NCI-H1930 (cell line): ENCODE results near the gene KRTAP10-10.
"Not testable (repeated sequence)": the region's sequence is repeated elsewhere in the genome, so short reads cannot be mapped to it uniquely, and the experiment has no call there.

Source experiments
- DNase-seq, 2 experiments: peaks; one replicate each; lab custom pipeline; 2025; lab: John Stamatoyannopoulos, UW

Gene KRTAP10-10

GRCh38 chr21:44626673-44627143 is 10.4 kb upstream of the KRTAP10-10 start, which contains the start of gene KRTAP10-9:
Gene KRTAP10-9 (plus strand): TSS chr21:44627093. CDS start chr21:44627172, 79 bp downstream.
- no peak for DNase-seq

- not testable (repeated sequence) for DNase-seq
These were observed 9.9 kb upstream of the KRTAP10-10 start for GRCh38 chr21:44627181-44627822.

DNA sequence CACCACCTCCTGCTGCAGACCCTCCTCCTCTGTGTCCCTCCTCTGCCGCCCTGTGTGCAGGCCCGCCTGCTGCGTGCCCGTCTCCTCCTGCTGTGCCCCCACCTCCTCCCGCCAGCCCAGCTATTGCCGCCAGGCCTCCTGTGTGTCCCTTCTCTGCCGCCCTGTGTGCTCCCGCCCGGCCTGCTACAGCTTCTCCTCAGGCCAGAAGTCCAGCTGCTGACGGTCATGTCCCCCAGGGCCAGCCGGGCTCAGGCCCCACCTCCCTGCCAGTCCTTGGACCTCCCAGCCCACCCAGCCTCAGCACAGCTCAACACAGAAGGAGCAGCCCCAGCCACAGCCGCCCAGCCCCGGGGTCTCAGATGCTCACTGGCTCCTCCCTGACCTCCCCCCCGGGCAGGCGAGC is 9.3 kb upstream of the KRTAP10-10 start:
- DNase-seq = not testable (repeated sequence)

- no peak for DNase-seq
These were observed 8.3 kb upstream of the KRTAP10-10 start for GRCh38 chr21:44628707-44629391.

GRCh38 chr21:44630440-44630839 is 6.7 kb upstream of the KRTAP10-10 start:
- DNase-seq = no peak

GRCh38 chr21:44632067-44632466 is 5.1 kb upstream of the KRTAP10-10 start:
- no peak for DNase-seq

DNA sequence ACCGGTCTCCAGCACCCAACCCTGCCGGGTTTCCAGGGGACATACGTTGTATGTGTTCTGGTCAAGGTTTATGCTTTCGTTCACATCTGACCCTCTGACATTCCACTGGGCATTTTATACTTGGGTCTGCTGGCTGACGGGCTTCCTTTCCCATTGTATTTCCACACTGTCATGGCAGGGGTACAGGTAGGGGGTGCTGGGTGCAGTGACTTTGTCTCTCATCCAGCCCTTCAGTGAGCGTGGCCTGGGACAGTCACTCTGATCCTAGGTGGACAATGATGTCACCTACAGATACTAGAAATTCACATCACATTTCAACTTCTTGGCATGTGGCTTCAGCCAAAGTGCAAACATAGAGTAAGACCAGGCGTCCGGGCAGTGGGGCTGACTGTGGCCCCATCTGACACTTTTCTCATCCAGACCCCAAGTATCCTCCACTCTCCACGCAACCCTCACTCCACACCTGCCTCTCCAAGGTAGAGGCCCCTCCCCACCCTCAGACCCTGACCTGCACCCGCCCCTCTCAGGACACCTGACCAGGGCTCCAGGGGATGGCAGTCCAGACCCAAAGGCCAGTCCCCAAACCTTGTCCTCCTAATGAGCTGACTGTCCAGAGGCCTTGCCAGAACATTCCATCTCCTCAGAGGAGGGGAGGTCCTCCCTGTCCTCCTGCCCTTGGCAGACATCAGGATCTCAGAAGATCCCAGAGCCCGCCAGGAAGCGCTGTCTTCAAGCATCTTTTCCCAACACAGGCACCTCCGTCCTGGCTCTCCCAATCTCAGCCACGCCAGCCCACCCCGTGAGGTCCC is 743 bp upstream of the KRTAP10-10 start:
- no peak for DNase-seq

GRCh38 chr21:44637851-44638348 is 744 bp downstream of the KRTAP10-10 start:
- not testable (repeated sequence) for DNase-seq

DNA sequence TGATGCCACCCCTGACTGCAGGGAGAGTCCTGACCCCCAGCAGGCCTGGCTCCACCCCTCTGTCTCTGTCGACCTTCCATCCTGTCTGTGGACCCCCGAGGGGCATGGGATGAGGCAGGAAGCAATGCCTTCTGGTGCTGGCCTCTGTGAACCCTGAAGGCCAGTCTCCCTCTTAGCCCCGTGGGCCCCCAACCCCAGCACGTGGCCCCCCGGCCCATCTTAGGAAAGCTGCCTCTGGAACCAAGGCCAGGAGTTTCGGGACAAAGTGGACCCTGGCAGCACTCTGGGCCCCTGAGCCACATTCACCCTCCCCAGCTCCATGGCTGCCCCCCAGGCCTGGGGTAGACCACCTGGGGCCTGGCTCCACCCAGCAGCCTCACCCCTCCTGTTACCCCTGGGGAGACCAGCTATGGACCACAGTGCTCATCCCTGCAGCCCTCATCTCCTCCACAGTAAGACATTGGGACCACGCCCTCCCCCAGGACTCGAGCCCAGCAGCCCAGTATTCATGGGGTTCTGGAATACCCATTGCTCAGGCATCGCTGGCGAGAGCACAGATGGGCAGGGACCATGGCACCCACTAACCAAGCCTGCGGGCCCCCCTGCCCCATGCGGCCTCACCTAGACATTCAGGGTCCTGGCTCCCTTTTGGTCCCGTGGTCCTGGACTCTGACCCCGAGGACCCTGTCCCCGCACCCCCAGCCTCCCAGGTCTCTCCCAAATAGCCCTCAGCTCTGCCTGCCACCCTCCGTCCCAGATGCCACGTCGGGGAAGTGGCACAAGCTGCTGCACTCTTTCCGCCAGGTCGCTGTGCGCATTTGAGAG is 1.6 kb downstream of the KRTAP10-10 start:
- DNase-seq = not testable (repeated sequence)

- DNase-seq = no peak
These were observed 2.1 kb downstream of the KRTAP10-10 start for GRCh38 chr21:44639331-44639655.

GRCh38 chr21:44640761-44641160 is 3.6 kb downstream of the KRTAP10-10 start:
- DNase-seq = no peak

DNA sequence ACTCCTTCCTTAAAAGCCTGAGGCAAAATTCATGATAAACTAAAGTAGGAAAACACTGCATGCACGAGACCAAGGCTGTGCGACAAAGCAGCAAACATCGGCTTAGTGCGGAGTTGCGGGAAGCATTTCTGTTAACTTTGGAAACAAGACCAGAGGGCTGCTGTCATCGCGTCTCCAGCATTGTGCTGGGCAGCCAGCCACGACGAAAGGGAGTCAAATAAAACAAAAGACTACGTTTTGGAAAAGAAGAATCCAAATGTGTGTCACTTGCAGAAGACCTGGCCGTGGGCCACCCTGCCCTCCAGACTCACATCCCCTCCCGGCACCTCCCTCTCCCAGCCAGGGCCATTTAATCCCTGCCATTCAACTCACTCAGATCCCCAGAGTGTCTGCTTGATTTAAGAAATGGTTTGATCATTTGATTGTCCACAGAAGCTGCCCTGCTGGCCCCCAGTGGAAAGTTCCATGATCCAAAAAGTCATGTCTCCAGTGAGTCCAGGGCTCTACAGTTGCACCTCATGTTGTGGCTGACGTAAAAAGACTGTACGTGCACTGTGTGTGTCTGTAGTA is 6.7 kb downstream of the KRTAP10-10 start:
- DNase-seq = no peak

DNA sequence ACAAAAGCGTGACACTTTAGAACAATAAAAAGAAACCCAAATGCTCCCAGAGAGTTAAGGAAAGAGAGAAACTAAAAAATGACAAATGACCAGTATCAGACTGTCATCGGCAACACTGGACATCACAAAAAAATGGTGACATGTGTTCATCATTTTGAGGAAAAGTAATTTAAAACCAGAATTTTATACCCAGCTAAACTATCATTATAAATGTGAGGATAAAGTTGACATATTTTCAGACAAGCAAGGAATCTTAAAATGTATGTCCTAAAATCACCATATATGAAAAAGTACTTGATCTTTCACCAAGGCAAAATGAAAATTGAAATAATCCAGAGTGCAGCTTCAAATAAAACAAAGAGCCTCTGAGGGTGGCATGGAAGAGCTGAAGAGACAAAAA is 7.7 kb downstream of the KRTAP10-10 start:
- DNase-seq = no peak

GRCh38 chr21:44646366-44647221 is 9.4 kb downstream of the KRTAP10-10 start, which contains the start of gene KRTAP10-11:
Gene KRTAP10-11 (plus strand): TSS chr21:44646414. CDS start chr21:44646459, 45 bp downstream.
- DNase-seq = not testable (repeated sequence)

GRCh38 chr21:44647222-44647552 is 10.0 kb downstream of the KRTAP10-10 start:
- DNase-seq = no peak

- DNase-seq = no peak
These were observed 11.6 kb downstream of the KRTAP10-10 start for GRCh38 chr21:44648557-44649311.

DNA sequence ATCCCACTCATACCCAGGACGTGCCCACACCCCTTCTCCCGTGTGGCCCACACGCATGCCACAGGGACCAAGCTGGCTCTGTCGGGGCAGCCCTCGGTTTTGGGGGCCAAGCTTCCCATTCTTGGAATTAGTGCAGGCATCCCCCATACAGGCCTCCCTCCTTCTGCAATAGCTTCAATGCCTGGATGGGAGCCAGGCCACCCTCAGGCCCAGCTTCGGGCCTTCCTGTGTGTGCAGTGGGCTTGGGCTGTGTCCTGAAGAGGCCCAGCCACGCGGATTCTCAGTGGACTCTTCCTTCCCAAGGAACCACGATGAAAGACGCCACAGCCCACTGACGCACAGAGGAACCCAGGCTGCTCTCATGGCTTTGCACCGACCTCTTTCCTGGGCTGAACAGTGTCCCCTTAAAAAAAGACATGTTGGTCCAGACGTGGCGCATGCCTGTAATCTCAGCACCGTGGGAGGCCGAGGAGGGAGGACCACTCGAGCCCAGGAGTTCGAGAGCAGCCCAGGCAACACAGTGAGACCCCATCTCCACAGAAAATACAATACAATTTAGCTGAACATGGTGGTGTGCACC is 12.5 kb downstream of the KRTAP10-10 start:
- DNase-seq = no peak

DNA sequence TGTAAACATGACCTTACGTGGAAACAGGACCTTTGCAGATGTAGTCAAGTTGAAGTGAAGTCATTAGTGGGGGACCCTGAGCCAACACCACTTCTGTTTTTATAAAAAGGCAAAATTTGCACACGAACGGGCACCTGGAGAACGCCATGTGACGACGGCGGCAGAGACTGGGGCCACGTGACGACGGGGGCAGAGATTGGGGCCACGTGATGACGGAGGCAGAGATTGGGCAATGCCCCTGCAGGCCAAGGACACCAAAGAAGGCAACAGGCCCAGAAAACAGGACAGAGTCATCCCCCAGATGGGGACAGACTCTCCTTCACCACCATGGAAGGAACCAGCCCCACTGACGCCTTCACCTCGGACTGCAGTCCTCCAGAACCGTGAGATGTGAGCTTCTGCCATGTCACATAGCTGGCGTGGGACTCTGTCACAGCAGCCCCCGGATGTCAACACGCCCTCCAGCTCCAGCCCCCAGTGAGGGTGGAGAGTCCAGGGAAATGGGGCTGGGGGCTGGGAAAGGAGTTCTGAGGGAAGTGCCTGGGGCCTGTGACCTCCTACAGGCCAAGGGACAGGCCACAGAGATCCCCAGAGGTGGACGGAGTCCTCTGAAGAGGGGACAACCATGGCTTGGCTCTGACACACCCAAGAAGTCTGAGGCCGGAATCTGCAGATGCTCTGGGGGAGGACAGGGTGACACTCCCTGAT is 13.3 kb downstream of the KRTAP10-10 start:
- DNase-seq = no peak
